Mucosa of gallbladder (tissue), 1 donor: ENCODE results near the gene YOD1. TPM values are rescaled to one million over a fixed set of nuclear protein-coding genes. Genes with fewer than 3 reads are reported as not detected.

Source experiments
- DNase-seq: peaks from one replicate; pipeline ENCODE4 v3.0.0-alpha.2; 2020; ENCODE audit warnings: low spot score
- total RNA-seq: library from RNA; stranded (reverse); gene quantifications from one replicate; pipeline ENCODE4 v1.2.1, GENCODE V29; 2021
- donor health status: DM: no; HTN: no; CAD: no.

The YOD1 gene
- total RNA-seq, 1 donor from 2014 or later = 4.5 TPM

DNA sequence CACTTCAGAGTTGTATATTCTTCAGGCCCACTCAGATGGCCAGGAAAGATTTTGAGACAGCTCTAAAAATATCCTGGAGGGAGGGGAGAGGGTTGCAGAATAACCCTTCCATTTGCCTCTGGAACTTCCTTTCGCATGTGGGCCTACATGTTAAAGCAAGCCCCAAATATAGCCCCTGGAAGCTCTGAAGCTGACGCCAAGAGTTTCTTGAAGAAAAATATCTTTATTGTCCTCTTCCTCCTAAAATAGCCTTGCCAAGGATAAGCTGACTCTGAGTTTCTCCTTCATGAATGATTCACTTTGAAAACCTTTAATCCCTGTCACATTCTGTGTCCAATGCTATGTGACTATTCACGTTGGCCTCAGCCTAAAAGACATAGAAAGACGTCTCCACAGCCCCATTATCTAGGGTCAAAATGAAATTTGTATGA, 24.9 kb downstream of the YOD1 start:
- no peak for DNase-seq

DNA sequence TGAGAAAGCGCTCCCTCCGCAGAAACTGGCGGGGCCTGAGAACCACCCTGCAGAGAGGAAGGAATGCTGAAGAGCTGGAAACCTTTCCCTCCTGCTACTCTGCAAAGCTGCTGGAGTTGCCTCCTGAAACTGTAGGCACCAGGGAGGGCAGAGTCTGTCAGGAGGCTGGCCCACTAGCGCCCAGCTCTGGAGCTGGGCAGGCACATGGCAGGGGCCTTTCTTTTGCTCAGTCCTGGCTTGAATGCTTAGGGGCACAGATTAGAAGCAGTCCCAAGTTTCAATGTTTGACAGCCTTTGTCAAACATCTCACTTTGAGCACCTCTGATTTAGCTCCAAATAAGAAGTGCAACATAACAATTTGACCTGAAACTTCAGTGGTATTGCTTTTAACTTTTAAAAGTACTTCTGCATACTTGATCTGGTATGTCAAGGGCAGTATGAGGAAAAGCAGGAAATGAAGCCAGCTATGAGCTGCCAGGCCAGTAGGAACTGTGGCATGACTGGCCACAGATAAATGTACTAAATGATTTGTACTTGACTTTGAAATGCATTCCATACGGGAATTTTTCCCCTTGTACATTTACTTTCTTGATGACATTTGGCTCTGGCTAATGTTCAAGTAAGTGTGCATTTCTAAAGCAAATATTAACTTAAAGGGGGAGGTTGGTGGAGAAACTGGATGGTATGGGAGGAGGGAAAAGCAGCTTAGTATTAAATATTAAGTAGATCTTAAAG, 25.7 kb downstream of the YOD1 start:
- no peak for DNase-seq

DNA sequence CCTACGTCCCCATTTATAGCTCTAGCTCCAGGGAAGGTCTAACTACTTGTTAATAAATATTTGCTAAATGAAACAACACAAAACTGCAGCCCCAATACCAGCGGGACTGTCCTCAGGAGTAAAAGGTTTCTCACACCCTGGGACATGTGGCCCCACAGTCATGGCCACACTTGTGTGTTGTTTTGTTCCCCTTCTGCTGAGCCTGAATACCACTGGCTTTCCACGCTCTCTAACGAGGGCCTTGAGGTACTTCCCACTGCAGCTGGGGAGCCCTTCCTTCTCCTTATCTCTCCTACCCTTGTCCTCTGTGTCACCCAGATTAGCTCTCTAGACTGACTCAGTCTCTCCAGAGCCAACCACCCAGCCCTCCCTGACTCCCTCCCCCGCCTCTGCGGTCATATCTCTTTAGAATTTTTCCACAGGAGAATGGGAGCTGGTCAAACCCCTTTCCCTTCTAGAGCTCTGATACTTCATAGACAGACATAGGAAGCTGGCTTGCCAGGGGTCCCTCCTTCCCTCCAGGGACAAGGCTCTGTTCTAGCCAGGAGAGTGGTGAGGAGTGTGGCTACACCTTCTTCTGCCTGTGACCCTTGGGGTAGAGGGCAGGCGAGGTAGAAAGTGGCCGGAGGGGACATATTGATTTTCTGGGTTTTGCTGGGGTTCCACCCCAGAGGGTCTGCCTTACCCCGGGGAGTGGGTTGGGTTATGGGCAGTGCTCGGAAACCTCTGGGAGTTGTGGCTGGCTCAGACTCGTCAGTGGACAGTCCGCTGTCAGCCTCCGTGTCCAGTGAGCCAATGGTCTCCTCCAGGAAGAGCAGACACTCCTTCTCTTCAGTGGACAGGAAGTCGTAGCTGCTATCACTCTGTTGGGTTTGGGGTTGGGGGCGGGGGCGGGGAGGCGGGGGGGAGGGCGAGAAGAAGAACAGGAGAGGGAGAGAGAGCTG, 26.5 kb downstream of the YOD1 start:
- DNase-seq = no peak

DNA sequence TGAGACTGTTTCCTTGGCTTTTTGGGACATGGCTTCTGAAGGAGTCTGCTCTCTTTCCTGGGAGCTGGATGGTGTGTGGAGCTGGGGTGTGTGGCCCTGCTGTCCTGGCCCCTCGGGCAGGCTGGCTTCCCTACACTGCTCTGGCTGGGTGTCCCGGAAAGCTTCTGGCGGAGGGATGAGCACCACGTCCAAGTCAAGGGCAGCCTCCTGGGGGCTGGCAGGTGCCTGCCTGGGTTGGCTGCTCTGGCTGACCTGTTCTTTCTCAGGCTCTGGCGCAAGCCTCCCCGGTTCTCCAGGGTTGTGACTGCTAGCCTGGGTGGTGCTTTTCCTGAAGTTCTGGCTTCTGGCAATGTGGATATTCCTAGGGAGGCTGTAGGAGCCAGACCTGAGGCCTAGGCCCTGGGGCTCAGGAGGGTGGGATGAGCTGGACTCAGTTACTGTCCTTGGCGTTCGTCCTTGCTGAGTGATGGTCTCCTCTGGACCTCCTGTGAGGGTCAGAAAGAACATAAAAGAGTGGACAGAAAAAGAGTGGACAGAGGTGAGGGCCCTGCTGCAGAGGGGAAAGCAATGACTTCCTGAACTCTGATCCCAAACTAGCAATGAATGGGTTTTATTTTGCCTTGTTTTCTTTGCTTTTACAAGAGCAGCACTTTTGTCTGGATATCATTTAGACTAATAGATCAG, 27.9 kb downstream of the YOD1 start:
- DNase-seq = no peak

DNA sequence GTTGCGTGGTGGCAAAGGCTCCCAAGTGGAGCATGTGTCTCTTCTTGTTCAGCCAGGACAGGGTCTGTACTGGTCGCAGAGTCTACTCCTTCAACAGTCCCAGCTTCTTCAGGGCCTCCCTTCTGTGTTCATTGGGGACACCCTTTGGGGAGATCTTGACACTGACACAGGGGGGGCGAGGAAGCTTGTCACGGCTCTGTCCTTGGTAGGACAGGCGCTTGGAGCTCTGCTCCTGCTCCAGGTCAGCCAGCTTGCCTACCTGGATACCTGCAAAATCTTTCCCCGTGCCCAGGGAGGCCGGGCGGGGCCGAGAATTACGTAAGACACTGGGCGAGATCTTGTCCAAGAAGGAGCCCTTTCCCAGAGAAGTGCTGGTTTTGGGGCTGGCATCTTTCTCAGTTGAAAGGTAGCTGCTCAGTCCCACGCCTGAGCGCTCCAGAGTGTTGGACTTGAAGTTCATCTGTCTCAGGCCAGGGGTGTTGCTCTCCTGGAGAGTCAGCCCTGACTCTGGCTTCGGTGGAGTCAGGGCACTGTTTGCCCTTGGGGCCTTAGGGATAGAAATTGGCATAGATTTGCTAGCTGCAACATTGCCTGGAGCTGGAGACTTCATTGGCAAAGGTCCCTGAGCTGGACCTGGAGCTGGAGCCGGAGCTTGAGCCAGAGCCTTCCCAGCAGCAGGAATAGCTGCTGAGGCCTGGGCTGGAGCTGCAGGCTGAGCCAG, 29.0 kb downstream of the YOD1 start:
- DNase-seq = no peak

DNA sequence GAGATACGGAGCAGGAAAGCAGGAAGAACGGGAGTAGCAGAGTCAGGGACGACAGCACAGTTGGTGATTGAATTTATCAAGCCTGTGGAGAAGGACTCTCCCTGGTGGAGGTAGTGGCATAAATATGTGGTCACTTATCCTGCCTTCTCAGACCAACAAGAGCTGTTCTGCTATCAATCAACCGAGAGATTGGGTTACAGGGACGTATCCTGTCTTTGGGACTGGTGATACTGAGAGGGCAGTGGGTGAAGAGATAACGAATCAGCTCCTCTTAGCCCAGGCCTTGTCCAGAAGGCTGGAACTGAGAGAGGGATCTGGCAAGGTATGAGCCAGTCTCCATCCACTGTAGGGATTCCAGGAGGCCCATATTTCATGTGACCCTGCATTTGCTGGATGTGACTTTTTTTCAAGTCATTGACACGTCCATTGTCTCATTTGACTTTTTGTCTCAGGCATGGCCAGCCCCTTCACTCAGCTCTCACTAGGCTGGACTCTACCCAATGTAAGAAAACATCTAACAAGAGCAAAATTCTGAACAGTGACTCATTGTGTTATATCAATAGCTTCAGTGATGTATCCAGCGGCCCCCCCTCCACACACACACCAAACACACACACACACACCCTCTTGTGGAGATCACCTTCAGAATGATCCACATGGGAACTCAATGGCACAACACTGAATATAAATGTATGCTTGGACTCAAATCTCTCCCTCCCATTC, 29.7 kb downstream of the YOD1 start:
- DNase-seq = no peak

DNA sequence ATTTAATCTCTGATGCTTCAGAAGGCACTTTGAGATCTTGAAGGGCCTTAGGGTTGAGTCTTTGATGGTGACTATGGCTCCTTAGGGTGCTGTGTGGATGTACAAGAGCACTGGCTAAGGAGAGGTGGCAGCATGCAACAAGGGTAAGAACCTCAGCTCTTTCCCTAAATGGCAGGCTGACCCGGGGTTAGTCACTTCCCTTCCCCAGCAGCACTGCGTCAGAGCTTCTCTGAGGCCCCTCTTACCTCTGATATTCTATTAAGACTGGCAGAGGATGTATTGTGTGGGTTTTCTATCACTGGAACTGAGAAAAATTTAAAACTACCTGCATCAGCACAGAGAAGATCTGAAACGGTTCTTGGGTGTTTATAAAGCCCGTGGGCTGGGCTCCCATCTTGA, 30.3 kb downstream of the YOD1 start:
- DNase-seq = no peak

DNA sequence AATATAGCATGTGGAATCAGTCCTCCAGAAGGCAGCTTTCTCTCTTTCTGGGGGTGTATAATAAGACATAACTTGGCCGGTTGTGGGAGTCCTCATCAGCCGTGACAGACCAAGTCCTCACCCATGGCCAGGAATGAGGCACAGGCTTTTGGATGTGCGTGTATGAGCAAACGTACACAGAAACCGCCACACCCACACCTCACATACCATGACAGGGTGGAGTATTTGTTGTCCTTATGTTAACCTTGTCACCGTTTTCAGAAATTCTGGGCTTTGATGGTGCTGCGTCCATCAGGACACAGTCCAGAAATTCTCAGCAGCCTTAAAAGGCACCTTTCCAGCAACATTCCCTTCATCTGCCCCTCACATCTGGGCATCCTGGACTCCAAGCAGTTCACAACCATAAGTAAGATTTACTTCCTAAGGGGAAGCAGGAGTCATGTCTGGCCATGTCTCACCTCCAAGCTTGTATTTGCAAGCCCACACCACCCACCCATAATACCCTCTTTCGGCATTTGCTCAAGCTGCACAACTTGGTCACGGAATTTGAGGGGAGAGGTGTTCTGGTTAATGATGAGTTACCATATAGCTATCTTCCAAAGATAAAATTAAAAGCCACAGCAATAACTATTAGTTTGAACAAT, 30.8 kb downstream of the YOD1 start:
- DNase-seq = peak; percentile 70

DNA sequence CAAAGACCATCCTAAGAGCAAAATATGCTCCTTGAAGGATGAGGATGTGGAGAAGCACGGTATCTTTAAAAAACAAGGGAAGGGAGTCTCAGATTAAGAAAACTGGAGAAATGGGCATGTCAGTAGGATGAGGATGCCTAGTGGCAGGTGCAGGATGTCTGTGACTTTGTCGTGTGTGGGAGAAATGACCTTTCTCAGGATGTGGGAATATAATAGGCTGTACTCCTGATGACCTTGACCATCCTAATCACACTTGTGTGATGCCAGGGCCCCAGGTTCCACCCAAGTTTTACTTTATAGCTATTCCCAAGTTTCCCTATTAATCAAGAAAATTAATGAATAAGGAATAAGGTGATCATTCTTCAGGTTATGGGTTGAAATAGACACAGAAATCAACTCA, 31.3 kb downstream of the YOD1 start:
- no peak for DNase-seq

DNA sequence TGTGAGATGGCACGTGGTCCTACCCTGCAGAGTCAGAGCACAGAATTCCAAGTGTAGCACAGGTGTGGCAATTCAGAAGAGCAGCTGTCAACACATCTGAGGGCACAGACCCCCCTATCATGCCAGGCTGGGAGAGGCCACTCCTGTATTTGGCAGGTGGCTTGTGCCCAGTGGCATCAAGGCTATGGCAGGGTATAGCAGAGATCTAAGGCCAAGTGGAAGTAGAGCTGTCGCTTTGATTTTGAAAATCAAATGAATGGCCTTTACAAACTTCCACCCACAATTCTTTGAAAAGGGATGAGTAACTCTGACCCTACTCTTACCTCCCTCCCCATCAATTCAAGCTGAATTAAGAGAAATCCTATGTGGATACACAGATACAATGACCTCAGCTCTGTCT, 31.8 kb downstream of the YOD1 start:
- DNase-seq = no peak

DNA sequence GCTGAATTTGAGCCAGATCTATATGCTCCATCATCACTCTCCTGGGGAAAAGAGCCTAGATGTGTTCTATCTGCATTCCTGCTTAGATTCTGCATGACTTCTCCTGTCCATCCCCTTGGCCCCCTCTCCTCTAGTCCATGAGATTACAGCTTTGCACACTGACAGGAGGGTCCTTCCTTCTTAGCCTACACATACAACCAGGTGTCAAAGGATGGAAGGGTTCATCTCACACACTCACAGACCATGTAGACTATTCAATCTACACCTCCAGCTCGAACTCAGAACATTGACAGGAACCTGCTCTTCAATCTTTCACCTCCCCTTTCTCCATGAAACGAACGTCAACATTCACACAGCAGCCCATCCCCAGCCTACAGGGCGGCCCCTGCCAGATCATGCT, 32.3 kb downstream of the YOD1 start:
- DNase-seq = no peak

DNA sequence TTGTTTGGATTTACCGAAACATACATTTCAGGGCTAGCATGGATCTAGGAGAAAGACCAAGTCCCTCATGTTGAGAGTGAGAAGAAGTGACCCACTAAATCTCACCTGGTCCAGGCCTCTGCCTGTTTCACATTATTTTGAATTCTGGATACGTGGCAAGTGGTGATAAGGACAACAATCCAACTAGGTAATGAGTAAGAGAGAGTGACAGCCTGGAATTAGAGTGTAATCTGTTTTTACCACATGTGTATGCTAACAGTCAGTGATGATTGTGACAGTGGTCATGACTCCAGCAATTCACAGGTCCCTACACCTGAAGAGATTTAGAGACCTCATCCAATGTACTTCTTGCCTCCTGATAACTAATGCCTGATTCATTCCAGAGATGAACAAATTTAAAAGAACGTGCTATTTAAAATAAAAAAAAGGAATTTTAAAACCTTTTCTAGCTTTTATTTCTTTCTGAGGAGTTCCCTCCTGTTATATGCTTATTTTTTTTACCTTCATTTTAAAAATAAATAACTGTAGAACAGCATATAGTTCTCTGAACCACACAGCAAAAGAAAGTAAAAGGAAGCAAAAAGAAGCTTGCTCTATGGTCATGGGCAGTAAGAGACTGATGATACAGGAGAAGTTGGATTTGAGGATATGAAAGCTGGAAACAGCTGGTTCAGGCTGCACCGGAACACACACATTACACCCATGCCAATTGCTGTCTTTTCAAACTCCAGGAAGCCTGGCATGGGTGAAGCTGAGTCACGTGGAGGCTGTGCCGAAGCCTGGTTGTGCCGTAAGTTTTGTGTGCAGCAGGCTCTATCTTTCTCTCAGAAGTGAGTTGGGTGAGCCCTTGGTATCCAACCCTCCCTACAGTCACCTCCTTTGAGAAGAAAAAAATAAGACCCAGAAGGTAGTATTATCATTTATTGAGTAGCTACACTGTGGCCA, 33.1 kb downstream of the YOD1 start:
- peak; percentile 70 for DNase-seq

DNA sequence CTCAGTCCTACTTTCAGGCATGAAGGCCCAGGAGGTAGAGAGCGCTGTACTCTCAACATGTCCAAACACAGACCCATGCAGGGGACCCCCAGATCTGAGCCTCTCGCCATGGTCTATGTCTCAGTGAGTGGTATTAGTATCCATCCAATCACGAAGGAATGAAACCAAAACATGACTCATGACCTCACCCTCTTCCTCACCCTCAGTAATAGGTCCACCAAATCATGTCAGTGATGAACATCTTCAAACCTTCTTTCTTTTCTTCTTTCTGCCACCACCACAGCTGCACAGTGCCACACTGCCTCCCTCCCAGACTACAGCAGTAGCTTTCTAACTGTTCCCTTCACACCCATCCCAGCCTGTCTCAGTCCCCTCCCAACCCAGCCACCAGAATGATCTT, 35.2 kb downstream of the YOD1 start:
- no peak for DNase-seq

DNA sequence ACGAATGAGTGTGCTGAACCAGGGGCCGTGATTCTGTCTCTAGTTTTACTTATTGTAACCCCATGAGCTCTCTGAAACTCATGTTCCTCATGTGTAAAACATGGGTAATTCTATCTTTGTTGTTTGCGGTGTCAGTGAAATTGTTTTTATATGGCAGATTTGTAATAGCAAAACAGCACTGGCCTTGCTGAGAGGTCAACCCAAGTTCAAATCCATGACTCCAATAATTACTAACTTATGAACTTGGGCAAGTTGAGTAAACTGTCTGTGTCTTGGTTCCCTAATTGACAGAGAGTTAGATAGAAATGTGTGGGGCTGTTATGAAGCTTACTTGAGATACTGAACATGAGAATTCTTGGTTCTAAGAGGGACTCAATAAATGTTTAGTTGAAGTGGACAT, 36.3 kb downstream of the YOD1 start:
- DNase-seq = no peak

DNA sequence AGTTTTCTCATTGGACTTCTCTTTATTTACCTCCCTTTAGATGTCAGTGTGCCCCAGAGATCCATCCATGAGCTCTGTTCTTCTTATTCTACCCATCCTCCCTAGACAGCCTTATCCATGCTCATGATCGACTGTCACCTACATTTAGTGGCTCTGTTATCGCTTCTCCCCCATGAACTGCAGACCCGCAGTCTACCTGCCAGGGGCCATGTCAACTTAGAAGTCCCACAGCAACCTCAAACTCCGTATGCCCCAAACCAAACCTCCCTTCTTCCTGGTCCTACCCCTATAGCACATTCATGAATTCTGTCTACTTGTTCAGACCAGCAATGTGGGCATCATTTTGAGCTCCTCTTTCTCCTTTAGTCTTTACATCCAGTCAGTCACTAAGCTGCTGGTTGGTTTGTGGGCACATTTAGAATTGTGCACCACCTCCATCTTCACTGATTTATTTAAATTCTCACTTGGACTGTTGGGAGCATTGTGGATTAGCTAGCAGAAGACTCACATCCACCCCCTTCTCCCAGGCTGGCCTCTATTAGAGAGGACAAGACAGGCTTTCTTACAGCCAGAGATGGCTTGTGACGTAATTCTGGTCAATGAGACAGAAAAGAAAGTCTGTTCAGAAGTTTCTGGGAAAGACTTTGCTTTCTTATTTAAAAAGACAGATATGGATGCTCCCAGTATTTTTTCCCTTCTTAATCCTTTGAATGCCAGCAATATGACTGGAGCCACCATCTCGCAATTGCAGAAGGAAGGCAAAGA, 37.5 kb downstream of the YOD1 start:
- DNase-seq = no peak

DNA sequence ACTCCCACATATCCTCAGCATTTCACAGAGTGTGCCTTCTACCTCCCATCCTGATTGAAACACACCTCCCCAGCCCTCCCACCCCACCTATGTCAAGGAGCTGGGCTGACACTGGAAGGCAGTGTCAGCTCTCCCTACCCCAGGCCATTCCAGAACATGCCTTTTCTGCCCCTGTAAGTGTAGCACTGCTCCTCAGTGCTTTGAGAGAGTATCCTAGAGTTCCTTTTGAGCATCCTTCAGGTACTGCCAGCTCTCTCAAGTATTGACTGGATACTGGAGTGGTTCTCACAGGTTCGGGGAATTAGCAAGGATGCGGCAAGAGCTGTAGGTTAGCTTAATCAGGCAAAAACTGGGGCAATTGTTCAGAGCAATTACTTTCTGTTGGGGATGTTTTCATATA, 40.3 kb downstream of the YOD1 start:
- DNase-seq = no peak

DNA sequence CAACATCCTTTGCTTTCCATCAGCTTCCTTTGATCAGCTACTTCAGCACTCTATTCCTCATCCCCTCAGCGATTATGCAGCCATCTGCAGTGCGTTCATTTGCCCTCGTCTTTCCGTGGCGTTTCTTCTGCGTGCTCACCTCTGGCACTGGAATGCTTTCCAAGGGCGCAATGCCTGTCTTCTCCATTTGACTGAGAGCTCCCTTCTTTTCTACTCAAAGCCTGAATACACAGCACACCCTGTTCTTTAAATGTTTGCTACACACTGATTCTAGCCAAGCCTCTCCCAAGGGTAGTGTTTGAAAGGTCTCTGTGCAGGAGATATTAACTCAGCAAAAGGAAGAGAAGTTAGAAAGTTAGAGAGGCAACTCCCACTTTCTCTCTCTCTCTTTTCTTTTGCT, 41.1 kb downstream of the YOD1 start:
- no peak for DNase-seq

DNA sequence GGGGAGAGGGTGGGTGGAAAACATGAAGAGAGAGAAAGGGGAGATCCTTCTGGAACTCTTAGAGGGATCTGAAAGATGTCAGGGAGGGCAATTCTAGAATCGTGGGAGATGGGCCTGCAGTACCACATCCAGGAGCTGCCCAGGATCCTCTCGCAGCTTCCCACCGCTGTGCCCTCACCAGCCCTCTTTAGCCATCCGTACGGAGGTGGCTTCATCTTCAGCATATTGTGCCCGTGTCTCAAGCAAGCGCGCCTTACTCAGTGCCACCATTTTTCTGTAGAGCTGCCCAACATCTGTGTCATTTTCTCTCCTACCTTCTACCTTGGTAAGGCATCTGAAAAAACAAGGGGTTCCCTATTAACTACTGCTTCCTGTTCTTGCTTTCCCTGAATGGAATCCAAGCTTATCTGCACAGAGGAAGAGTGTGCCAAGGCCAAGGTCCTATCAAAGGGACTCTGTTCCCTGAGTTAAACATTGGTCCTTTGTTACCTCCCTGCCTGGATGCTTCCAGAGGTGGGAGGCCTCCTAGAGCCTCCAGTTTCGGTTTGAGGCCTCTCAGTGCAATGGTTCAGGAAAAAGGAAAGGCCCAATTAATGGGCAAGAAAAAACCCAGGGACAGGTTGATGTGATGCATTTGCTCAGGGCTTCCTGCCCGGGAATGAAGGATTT, 41.7 kb downstream of the YOD1 start:
- DNase-seq = peak; percentile 74
